Endometrial microvascular endothelial cells (primary cell): ENCODE data around the gene SIK2. TPM values are rescaled to one million over a fixed set of nuclear protein-coding genes. Genes with fewer than 3 reads are reported as not detected.

Source experiments
- in situ Hi-C: cut with HindIII; loops from 2 replicates; pipeline ENCODE4 v1.10.0; 2017; ENCODE audit warnings: low sequenced_read_pairs, low pct_unique_long_range_greater_than_20kb; ENCODE audit errors: inconsistent ontology term
- total RNA-seq: library from RNA; depleted of rRNA; stranded (reverse); fragments of >200 nt; gene quantifications from one replicate; pipeline ENCODE4 v1.2.3, GENCODE V29; 2015; ENCODE audit errors: inconsistent ontology term

Gene SIK2
- total RNA-seq, 1 donor from 2014 or later = 8.1 TPM

- in situ Hi-C loops = no loop called here
Observed at GRCh38 chr11:111606986-111607385, 4.7 kb downstream of the SIK2 start.

- in situ Hi-C loops = no loop called here
Observed at GRCh38 chr11:111607751-111608150, 5.5 kb downstream of the SIK2 start.

- in situ Hi-C loops = no loop called here
Observed at GRCh38 chr11:111612224-111612623, 10.0 kb downstream of the SIK2 start.

GRCh38 chr11:111617286-111617685, 15.0 kb downstream of the SIK2 start:
- in situ Hi-C loops = no loop called here

GRCh38 chr11:111620518-111620917, 18.3 kb downstream of the SIK2 start:
- in situ Hi-C loops = no loop called here

- in situ Hi-C loops = no loop called here
Observed at GRCh38 chr11:111623527-111624030, 21.3 kb downstream of the SIK2 start.

GRCh38 chr11:111624608-111625007, 22.4 kb downstream of the SIK2 start:
- in situ Hi-C loops = no loop called here

GRCh38 chr11:111627591-111627990, 25.3 kb downstream of the SIK2 start:
- in situ Hi-C loops = no loop called here

GRCh38 chr11:111629499-111629898, 27.2 kb downstream of the SIK2 start:
- in situ Hi-C loops = no loop called here

- in situ Hi-C loops = no loop called here
Observed at GRCh38 chr11:111631024-111631665, 28.9 kb downstream of the SIK2 start.

- in situ Hi-C loops = no loop called here
Observed at GRCh38 chr11:111631666-111632039, 29.4 kb downstream of the SIK2 start.

- in situ Hi-C loops = no loop called here
Observed at GRCh38 chr11:111632516-111633220, 30.4 kb downstream of the SIK2 start.

GRCh38 chr11:111633248-111633647, 31.0 kb downstream of the SIK2 start:
- in situ Hi-C loops = no loop called here

GRCh38 chr11:111633756-111634362, 31.6 kb downstream of the SIK2 start:
- in situ Hi-C loops = no loop called here

- in situ Hi-C loops = no loop called here
Observed at GRCh38 chr11:111634981-111635705, 32.9 kb downstream of the SIK2 start.

GRCh38 chr11:111635706-111636045, 33.4 kb downstream of the SIK2 start:
- in situ Hi-C loops = no loop called here

GRCh38 chr11:111637885-111638284, 35.6 kb downstream of the SIK2 start:
- in situ Hi-C loops = no loop called here

GRCh38 chr11:111639226-111639925, 37.1 kb downstream of the SIK2 start:
- in situ Hi-C loops = no loop called here
